Endothelial cell of umbilical vein (primary cell): ENCODE results near the gene EIF1AX. TPM values are rescaled to one million over a fixed set of nuclear protein-coding genes. Genes with fewer than 3 reads are reported as not detected.
"Not testable (repeated sequence)": the region's sequence is repeated elsewhere in the genome, so short reads cannot be mapped to it uniquely, and the experiment has no call there.

Experiments used
- BruUV-seq: library from RNA; stranded (reverse); fragments of 400-500 nt; replicated peaks from 2 replicates; lab custom pipeline; 2021; lab: Mats Ljungman, UMichigan
- CTCF ChIA-PET: fragments of 300-600, 350-600 bp; sonication (Branson Sonifier 250); formaldehyde crosslinking; loops from one replicate; lab custom pipeline; 2021; ENCODE audit warnings: antibody characterized with exemption, inconsistent platforms; lab: Charles Lee
- POLR2A ChIA-PET: fragments of 300-600, 350-600 bp; sonication (Branson Sonifier 250); formaldehyde crosslinking; loops from one replicate; lab custom pipeline; 2021; ENCODE audit warnings: antibody characterized with exemption, inconsistent platforms; lab: Charles Lee
- DNase-seq: peaks from one replicate; pipeline ENCODE4 v3.0.0-alpha.2; 2011; ENCODE audit warnings: low read depth, low spot score
- FAIRE-seq: peaks from 2 replicates; lab custom pipeline; 2011; peaks lifted over from hg19 to GRCh38; lab: Jason Lieb, UNC
- H2AFZ ChIP-seq: 2 replicates; pipeline ENCODE4 v1.6.0; 2012; ENCODE audit warnings: low read depth, low read length, control low read depth, inconsistent platforms
- H3K27ac ChIP-seq: 2 replicates; pipeline ENCODE4 v1.5.1; 2011; ENCODE audit warnings: low read depth, mild to moderate bottlenecking, control low read depth, low read length, moderate library complexity; ENCODE audit not compliant: insufficient read depth
- H3K27me3 ChIP-seq, 2 experiments: 2 replicates each; pipeline versions ENCODE4 v1.6.0 to v1.6.1; 2011; ENCODE audit warnings: low read length in 2 of 2, mixed read lengths in 1 of 2; ENCODE audit not compliant: control insufficient read depth in 2 of 2, insufficient read depth in 2 of 2
- H3K36me3 ChIP-seq, 2 experiments: 2 replicates in 1 of 2; 3 replicates in 1 of 2; pipeline ENCODE4 v1.5.1; 2011; ENCODE audit warnings: low read length in 2 of 2, mild to moderate bottlenecking in 1 of 2, moderate library complexity in 1 of 2; ENCODE audit not compliant: control insufficient read depth in 2 of 2, insufficient read depth in 2 of 2; ENCODE audit errors: extremely low read depth in 1 of 2
- H3K4me1 ChIP-seq: 3 replicates; pipeline ENCODE4 v1.5.1; 2011; ENCODE audit warnings: mild to moderate bottlenecking, low read length; ENCODE audit not compliant: control insufficient read depth, insufficient read depth; ENCODE audit errors: extremely low read depth
- H3K4me2 ChIP-seq: 2 replicates; pipeline ENCODE4 v1.6.1; 2011; ENCODE audit warnings: low read length, control low read depth, mixed read lengths; ENCODE audit not compliant: insufficient read depth
- H3K4me3 ChIP-seq, 3 experiments: fragments of 200-600 bp in 1 of 3; sonication (generic), shearing (Covaris generic) in 1 of 3; replicated peaks in 1 of 3; 2 replicates each; pipeline ENCODE4 v1.5.1; 2011 to 2016; ENCODE audit warnings: control low read depth in 3 of 3, low read length in 3 of 3, mild to moderate bottlenecking in 2 of 3, inconsistent platforms in 1 of 3, low read depth in 1 of 3, moderate library complexity in 1 of 3; ENCODE audit not compliant: insufficient read depth in 1 of 3
- H3K79me2 ChIP-seq: 2 replicates; pipeline ENCODE4 v1.6.0; 2012; ENCODE audit warnings: low read length, inconsistent platforms; ENCODE audit not compliant: control insufficient read depth, insufficient read depth
- H3K9ac ChIP-seq: replicated peaks from 2 replicates; pipeline ENCODE3; 2011; ENCODE audit warnings: low read length, control low read depth; ENCODE audit not compliant: insufficient read depth; ENCODE audit errors: extremely low read depth
- H3K9me1 ChIP-seq: replicated peaks from 3 replicates; pipeline ENCODE4 v1.6.0; 2011; ENCODE audit warnings: mild to moderate bottlenecking, low read length; ENCODE audit not compliant: control insufficient read depth, insufficient read depth; ENCODE audit errors: extremely low read depth
- H3K9me3 ChIP-seq: replicated peaks from 2 replicates; pipeline ENCODE4 v1.5.1; 2012; ENCODE audit warnings: low read length, inconsistent platforms; ENCODE audit not compliant: control insufficient read depth, insufficient read depth
- H4K20me1 ChIP-seq: replicated peaks from 2 replicates; pipeline ENCODE3; 2011; ENCODE audit warnings: mild to moderate bottlenecking, low read length; ENCODE audit not compliant: control insufficient read depth, insufficient read depth; ENCODE audit errors: extremely low read depth
- CTCF ChIP-seq, 2 donors: IDR thresholded peaks; 1 replicate in 1 of 2; 2 replicates in 1 of 2; pipeline ENCODE4 v1.5.1; 2011; ENCODE audit warnings: low read length in 2 of 2, mild to moderate bottlenecking in 2 of 2, moderate library complexity in 2 of 2, control low read depth in 1 of 2, inconsistent platforms in 1 of 2, low read depth in 1 of 2; ENCODE audit not compliant: insufficient read depth in 1 of 2; ENCODE audit errors: extremely low read depth in 1 of 2
- EZH2 ChIP-seq: IDR thresholded peaks from 2 replicates; pipeline ENCODE4 v1.6.1; 2012; ENCODE audit warnings: borderline replicate concordance, low read depth, mild to moderate bottlenecking, moderate library complexity, low read length, inconsistent platforms; ENCODE audit not compliant: severe bottlenecking
- FOS ChIP-seq: IDR thresholded peaks from 2 replicates; pipeline ENCODE4 v1.6.1; 2011; ENCODE audit warnings: mild to moderate bottlenecking, low read length, moderate library complexity, borderline replicate concordance; ENCODE audit not compliant: insufficient read depth
- GATA2 ChIP-seq: IDR thresholded peaks from 2 replicates; pipeline ENCODE4 v1.7.0; 2011; ENCODE audit warnings: low read depth, mild to moderate bottlenecking, moderate library complexity, mixed read lengths, low read length; ENCODE audit not compliant: insufficient read length, insufficient read depth
- JUN ChIP-seq: IDR thresholded peaks from 2 replicates; pipeline ENCODE4 v1.6.1; 2011; ENCODE audit warnings: borderline replicate concordance, low read depth; ENCODE audit not compliant: insufficient read length, insufficient read depth
- MAX ChIP-seq: IDR thresholded peaks from 2 replicates; pipeline ENCODE4 v1.6.1; 2011; ENCODE audit not compliant: insufficient read depth, insufficient read length
- MYC ChIP-seq: IDR thresholded peaks from one replicate; pipeline ENCODE4 v1.6.1; 2011; ENCODE audit warnings: mild to moderate bottlenecking, low read depth, low read length
- POLR2A ChIP-seq: IDR thresholded peaks from 2 replicates; pipeline ENCODE4 v1.6.1; 2012; ENCODE audit warnings: low read depth, mild to moderate bottlenecking, control low read depth, low read length
- POLR2AphosphoS5 ChIP-seq: IDR thresholded peaks from 2 replicates; pipeline ENCODE4 v1.6.1; 2012; ENCODE audit warnings: low read depth, mild to moderate bottlenecking, control low read depth, low read length, moderate library complexity; ENCODE audit not compliant: insufficient read depth
- dilution Hi-C: fragments of 300-500 bp; cut with MboI; formaldehyde crosslinking; loops from one replicate; pipeline ENCODE4 v1.15.0; 2019; ENCODE audit warnings: low sequenced_read_pairs; ENCODE audit not compliant: extremely low pct_ligation_motif_present
- intact Hi-C: fragments of 100-400 bp; cut with micrococcal nuclease; formaldehyde crosslinking; loops from one replicate; pipeline ENCODE4 v1.10.0; 2022
- polyA plus RNA-seq, 4 experiments: library from polyadenylated mRNA; depleted of rRNA in 3 of 4; stranded (reverse) in 3 of 4; unstranded in 1 of 4; fragments of >200 nt; gene quantifications; 2 replicates each; pipeline versions ENCODE4 v1.2.1 to v1.2.3, GENCODE V29; 2011 to 2012; ENCODE audit warnings: missing spikeins in 1 of 4
- total RNA-seq: library from RNA; stranded (reverse); gene quantifications from 2 replicates; pipeline ENCODE4 v1.2.3, GENCODE V29; 2021

Gene EIF1AX
- total and polyA plus RNA-seq, 2 donors (not counting 3 experiments of a cell fraction or from before 2014, with no cell fraction given) = 12.8 to 89.4 TPM

GRCh38 chrX:20128670-20129069 lies 13.0 kb downstream of the EIF1AX start:
- H3K9me3 ChIP-seq = no peaks in the 10 kb centered on the region
- ChIA-PET CTCF (interaction anchor here (2.1 kb wide), 1 partner anchor 224 kb away, joined by 6 read pairs; no protein-coding TSS in a partner anchor), POLR2A (no interaction called here)
- peaks cover 6% of the 10 kb centered on the region for H3K4me1 ChIP-seq
- H3K79me2 ChIP-seq = peaks cover 3% of the 10 kb centered on the region
- H4K20me1 ChIP-seq = no peaks in the 10 kb centered on the region
- no peak overlapping the region for H3K4me3 ChIP-seq
- intact Hi-C loops (no loop called here), dilution Hi-C loops (no loop called here)
- FAIRE-seq (no peak), DNase-seq (no peak)
- no peak overlapping the region for H3K27ac ChIP-seq
- no peak for TF ChIP-seq MYC
- no peak for TF ChIP-seq CTCF (IDR thresholded peaks at IDR 0.05; ENCODE audit: extremely low read depth in 1 of 2, insufficient read depth in 1 of 2, low read depth in 1 of 2, low read length in 2 of 2)
- no peak for TF ChIP-seq MAX
- TF ChIP-seq EZH2 = no peak
- TF ChIP-seq JUN = no peak
- TF ChIP-seq POLR2A = no peak
- TF ChIP-seq GATA2 = no peak
- TF ChIP-seq FOS = no peak
- no peak for TF ChIP-seq POLR2AphosphoS5
- H3K9ac ChIP-seq = no peak overlapping the region
- BruUV-seq = no TSS peak
- H3K27me3 ChIP-seq = no peaks in the 10 kb centered on the region
- H3K4me2 ChIP-seq = no peak overlapping the region
- H3K9me1 ChIP-seq = no peaks in the 10 kb centered on the region
- H3K36me3 ChIP-seq = no peaks in the 10 kb centered on the region
- H2AFZ ChIP-seq = no peak overlapping the region

- CTCF ChIA-PET = interaction anchor here (0.9 kb wide), 1 partner anchor 223 kb away, joined by 4 read pairs; no protein-coding TSS in a partner anchor
- POLR2A ChIA-PET, H3K4me1 ChIP-seq, DNase-seq, H3K4me2 ChIP-seq, H3K4me3 ChIP-seq, H3K9me1 ChIP-seq, H4K20me1 ChIP-seq, H3K9ac ChIP-seq, H3K9me3 ChIP-seq, H3K27ac ChIP-seq, H3K27me3 ChIP-seq, intact Hi-C loops, H3K36me3 ChIP-seq, H2AFZ ChIP-seq, dilution Hi-C loops, H3K79me2 ChIP-seq: not testable (repeated sequence)
- peak; percentile 91 for FAIRE-seq
- BruUV-seq = TSS peak; percentile 18
These were observed 14.2 kb downstream of the EIF1AX start for GRCh38 chrX:20127440-20127839.

GRCh38 chrX:20126833-20127232 lies 14.8 kb downstream of the EIF1AX start:
- H3K9ac ChIP-seq, intact Hi-C loops, H2AFZ ChIP-seq, dilution Hi-C loops, H3K4me2 ChIP-seq, H3K27ac ChIP-seq, BruUV-seq, POLR2A ChIA-PET, H3K27me3 ChIP-seq, H3K9me3 ChIP-seq, H3K36me3 ChIP-seq, H3K9me1 ChIP-seq, DNase-seq, FAIRE-seq, H3K79me2 ChIP-seq, H3K4me3 ChIP-seq, CTCF ChIA-PET, H4K20me1 ChIP-seq, H3K4me1 ChIP-seq: not testable (repeated sequence)
